ENCODE data around the gene LAMA5. TPM values are rescaled to one million over a fixed set of nuclear protein-coding genes. Genes with fewer than 3 reads are reported as not detected.

LAMA5 gene
- total RNA-seq, 1 donor = 1.6 TPM

DNA sequence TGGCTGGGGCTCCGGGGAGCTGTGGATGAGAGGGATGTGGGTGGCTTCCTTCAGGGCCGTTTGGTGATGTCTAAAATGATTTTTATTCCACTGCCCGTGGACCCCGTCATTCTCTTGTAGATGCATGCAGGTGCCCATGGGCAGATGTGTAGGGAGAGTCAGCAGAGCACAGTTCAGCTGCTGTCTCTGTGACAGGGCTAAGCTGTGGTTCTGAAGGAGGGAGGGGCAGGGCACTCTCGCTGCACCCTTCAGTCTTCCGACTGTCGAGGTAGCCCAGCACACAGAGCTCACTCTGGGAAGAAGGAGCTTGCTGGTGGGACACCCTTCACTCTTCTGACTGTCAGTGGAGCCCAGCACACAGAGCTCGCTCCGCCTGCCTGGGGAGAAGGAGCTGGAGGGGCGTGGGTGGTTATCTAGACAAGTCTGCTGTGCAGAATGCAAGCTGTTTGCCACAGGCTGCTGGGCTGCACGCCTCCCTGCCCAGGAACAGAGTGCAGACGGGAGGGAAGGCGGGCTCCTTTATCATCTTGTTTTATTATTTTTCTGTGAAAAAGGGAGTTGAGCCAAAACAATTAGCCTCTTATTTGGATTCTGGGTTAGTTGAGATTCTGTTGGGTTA is 92.7 kb downstream of the LAMA5 start:
- DNase-seq (ENCODE audit: low read depth in 2 of 3, low spot score in 2 of 3) = no peak

- no peak for DNase-seq (ENCODE audit: low read depth in 2 of 3, low spot score in 2 of 3)
Measured at GRCh38 chr20:62273416-62273815, 93.7 kb downstream of the LAMA5 start.

- no peak for DNase-seq (ENCODE audit: low read depth in 2 of 3, low spot score in 2 of 3)
Measured at GRCh38 chr20:62272200-62272599, 94.9 kb downstream of the LAMA5 start.

GRCh38 chr20:62269871-62270270 is 97.2 kb downstream of the LAMA5 start:
- no peak for DNase-seq (ENCODE audit: low read depth in 2 of 3, low spot score in 2 of 3)

DNA sequence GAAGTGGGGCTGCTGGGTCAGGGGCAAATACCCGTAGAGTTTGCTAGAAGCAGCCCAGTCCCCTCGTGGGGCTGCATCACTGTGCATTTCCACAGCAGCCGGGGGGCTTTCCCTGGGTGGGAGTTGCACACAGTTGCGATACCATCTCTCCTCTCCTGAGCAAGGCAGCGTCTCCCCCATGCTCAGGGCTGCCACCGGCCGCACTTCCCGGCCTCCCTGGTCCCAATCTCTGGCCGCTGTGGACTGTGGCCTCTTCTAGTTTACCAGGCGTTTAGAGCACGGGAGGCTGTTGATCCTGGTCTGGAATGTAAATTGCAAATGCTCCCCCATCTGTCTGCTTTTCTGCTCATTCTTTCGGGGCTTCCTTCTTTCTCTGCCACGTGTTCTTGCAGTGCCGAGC is 97.7 kb downstream of the LAMA5 start:
- DNase-seq (ENCODE audit: low read depth in 2 of 3, low spot score in 2 of 3) = no peak

DNA sequence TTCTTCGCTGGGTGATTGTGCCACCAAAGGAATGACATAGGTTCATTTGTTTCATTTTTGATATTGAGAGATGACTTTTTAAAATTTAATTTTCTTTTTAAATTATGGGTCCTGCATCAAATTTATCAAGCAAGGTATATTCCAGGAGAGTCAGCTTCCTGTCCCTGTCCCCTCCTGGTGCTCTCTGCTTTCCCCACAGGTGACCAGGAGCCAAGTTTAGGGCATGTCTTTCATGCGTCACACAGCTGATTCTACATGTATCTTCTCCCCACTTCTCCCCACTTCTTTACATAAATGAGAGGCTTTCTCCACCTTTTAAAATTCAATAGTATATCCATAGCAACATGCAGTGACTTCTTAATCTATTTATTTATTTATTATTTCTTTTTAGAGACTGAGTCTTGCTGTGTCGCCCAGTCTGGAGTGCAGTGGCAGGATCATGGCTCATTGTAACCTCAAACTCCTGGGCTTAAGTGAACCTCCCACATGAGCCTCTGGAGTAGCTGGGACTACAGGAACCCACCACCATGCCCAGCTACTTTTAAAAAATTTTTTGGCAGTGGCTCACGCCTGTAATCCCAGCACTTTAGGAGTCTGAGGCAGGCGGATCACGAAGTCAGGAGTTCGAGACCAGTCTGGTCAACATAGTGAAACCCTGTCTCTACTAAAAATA is 98.7 kb downstream of the LAMA5 start:
- no peak for DNase-seq (ENCODE audit: low read depth in 2 of 3, low spot score in 2 of 3)

DNA sequence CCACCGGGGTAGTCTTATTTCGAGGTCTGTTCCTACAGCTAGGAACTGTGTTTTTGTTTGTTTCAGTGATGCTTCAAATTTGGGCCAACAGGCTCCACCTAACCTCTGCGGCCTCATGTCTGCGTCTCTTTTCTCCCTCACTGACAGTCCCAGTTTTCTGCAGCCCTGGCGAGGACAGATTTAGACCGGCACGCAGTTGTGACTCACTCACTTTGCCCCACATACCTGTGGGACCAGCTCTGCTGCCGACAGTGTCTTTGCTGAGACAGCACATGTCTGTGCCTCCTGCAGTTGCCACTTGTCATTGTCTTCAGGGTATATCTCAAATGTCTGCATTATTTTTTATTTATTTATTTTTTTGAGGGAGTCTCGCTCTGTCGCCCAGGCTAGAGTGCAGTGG is 99.6 kb downstream of the LAMA5 start:
- no peak for DNase-seq (ENCODE audit: low read depth in 2 of 3, low spot score in 2 of 3)

DNA sequence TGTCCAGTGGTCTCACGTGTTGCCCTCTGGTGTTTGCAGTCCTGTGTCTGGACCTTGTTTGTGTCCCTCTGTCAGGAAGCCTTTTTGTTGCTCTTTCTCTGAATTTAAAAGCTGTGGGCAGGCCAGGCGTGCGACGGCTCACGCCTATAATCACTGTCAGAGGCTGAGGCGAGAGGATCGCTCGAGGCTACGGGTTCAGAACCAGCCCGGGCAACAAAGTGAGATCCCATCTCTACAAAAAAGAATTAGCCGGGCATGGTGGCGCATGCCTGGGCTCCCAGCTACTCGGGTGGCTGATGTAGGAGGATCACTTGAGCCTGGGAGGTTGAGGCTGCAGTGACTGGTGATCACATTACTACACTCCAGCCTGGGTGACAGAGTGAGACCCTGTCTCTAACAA is 100.3 kb downstream of the LAMA5 start:
- no peak for DNase-seq (ENCODE audit: low read depth in 2 of 3, low spot score in 2 of 3)

GRCh38 chr20:62266340-62266739 is 100.8 kb downstream of the LAMA5 start:
- DNase-seq (ENCODE audit: low read depth in 2 of 3, low spot score in 2 of 3) = peak in 1 of 3 donors; percentile 14

GRCh38 chr20:62265365-62265764 is 101.7 kb downstream of the LAMA5 start:
- no peak for DNase-seq (ENCODE audit: low read depth in 2 of 3, low spot score in 2 of 3)

DNA sequence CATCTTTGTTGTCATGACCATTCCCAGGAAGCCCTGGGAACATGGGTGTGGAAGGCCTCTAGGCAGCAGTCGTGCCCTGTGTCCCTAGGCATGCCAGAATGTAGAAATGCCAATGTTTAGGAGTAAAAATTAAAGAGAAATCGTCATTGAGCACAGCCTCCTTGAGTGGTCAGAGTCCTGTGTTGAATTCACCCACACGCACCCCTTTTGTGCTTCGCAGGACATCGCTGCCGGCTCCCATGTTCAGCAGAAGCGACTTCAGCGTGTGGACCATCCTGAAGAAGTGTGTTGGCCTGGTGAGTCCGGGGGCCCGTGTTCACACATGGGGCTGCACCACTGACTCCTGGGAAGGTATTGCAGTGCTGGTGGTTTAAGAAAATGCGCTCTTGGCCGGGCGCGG is 103.7 kb downstream of the LAMA5 start:
- no peak for DNase-seq (ENCODE audit: low read depth in 2 of 3, low spot score in 2 of 3)

DNA sequence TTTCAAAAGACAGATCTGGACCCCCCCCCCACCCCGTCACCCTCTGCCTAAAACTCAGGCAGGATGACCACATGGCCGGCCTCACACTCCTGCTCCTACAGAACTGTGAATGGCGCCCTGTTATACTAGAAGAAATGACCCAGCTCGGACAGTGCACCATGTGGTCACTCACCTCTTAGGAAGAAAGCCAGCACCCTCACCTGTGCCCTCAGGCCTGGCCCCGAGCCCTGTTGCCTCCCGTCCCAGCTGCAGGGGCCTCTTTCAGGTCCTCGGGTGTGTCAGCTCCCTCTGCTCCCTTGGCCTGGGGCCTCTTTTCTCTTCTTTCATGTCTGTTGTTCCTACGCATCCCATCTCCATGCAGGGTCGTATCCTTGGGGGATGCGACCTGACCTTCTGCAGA is 105.0 kb downstream of the LAMA5 start:
- no peak for DNase-seq (ENCODE audit: low read depth in 2 of 3, low spot score in 2 of 3)

GRCh38 chr20:62259294-62259565 is 107.9 kb downstream of the LAMA5 start:
- DNase-seq (ENCODE audit: low read depth in 2 of 3, low spot score in 2 of 3) = no peak

Other genes starting within 250 kb of the LAMA5 start
- 35.3 TPM for gene LSM14B, start 244.8 kb downstream of the LAMA5 start, total RNA-seq
- gene PSMA7, start 223.9 kb downstream of the LAMA5 start, total RNA-seq = 275 TPM
- 58.2 TPM for gene SS18L1, start 223.5 kb downstream of the LAMA5 start, total RNA-seq
- 24.5 TPM for gene MTG2, start 184.3 kb downstream of the LAMA5 start, total RNA-seq
- not detected for gene HRH3, start 147.0 kb downstream of the LAMA5 start, total RNA-seq
- gene OSBPL2, start 128.8 kb downstream of the LAMA5 start, total RNA-seq = 35.5 TPM
- gene ADRM1, start 64.3 kb downstream of the LAMA5 start, total RNA-seq = 90.5 TPM
- 5,188 TPM for gene RPS21, start 19.8 kb upstream of the LAMA5 start, total RNA-seq
- gene CABLES2, start 40.0 kb upstream of the LAMA5 start, total RNA-seq = 3.2 TPM
- gene RBBP8NL, start 60.2 kb upstream of the LAMA5 start, total RNA-seq = not detected
- under 0.01 TPM for gene GATA5, start 108.7 kb upstream of the LAMA5 start, total RNA-seq

Measured in hematopoietic multipotent progenitor cell (in vitro differentiated cells).